ENCODE measurements around the gene ADIG.

DNA sequence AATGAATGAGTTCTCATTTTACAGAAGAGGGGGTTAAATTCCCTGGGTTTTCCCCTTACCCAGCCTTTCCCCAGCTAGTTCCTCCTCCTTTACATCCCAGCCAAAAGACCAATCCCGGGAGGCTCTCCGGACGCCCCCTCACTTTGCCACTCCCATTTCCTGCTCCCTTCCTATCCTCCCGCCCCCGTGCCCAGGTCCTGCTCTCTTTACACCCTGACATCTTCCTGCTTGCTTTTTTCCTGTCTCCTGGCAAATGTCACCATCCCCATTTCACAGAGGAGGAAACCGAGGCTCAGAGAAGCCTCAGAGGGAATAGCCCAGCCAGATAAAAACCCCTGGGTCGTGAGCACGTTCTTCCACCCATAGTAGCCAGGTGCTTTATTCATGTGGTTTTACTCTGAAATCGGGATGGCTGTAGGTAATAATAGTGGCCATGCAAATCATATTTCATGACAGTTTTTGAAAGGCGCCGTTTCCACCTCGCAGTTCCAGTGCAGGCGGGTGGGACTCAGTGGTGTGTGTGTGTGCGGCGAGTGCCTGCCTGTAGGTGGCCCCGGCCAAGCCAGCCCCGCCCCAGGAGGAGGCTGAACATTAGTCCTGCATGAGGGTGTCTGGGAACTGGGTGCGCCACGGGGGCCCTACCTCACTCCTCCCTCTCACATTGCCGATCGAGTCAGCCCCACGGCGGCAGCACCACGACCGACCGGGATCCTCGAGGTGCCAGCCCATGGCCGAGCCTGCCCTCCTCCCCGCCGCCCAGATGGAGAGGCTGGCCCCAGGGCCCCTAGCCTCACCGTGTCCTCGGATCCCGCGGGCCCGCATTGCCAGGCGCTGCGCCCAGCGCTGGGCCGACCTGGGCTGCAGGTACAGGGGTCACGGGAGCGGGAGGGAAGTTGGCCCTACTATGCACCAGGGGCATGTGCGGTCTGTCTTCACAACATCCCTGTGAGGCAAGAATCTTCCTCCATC lies 20.5 kb downstream of the ADIG start, which contains the start of gene ARHGAP40:
- TF ChIP-seq, protein P1, sequence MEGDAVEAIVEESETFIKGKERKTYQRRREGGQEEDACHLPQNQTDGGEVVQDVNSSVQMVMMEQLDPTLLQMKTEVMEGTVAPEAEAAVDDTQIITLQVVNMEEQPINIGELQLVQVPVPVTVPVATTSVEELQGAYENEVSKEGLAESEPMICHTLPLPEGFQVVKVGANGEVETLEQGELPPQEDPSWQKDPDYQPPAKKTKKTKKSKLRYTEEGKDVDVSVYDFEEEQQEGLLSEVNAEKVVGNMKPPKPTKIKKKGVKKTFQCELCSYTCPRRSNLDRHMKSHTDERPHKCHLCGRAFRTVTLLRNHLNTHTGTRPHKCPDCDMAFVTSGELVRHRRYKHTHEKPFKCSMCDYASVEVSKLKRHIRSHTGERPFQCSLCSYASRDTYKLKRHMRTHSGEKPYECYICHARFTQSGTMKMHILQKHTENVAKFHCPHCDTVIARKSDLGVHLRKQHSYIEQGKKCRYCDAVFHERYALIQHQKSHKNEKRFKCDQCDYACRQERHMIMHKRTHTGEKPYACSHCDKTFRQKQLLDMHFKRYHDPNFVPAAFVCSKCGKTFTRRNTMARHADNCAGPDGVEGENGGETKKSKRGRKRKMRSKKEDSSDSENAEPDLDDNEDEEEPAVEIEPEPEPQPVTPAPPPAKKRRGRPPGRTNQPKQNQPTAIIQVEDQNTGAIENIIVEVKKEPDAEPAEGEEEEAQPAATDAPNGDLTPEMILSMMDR (conservative IDR thresholded peaks at IDR 0.05 in 1 of 2, IDR thresholded peaks at IDR 0.05 in 1 of 2; ENCODE audit: extremely low read depth in 1 of 2, insufficient read depth in 1 of 2, low read depth in 1 of 2, low read length in 2 of 2): peak; percentile 21 to 48
- no peak for TF ChIP-seq EZH2 (IDR thresholded peaks at IDR 0.05; ENCODE audit: borderline replicate concordance, low read length)

Measured in mammary epithelial cell (primary cell).